Measurements from ENCODE around the gene REPIN1.

REPIN1 gene

GRCh38 chr7:150361807-150362621, 6.6 kb upstream of the REPIN1 start:
- DNase-seq = no peak

- DNase-seq = no peak
These were observed 5.3 kb upstream of the REPIN1 start for GRCh38 chr7:150363370-150363769.

GRCh38 chr7:150363872-150364271, 4.8 kb upstream of the REPIN1 start:
- no peak for DNase-seq

GRCh38 chr7:150365194-150365593, 3.4 kb upstream of the REPIN1 start:
- no peak for DNase-seq

- no peak for DNase-seq
These were observed 2.8 kb upstream of the REPIN1 start for GRCh38 chr7:150365673-150366398.

- no peak for DNase-seq
These were observed 936 bp upstream of the REPIN1 start for GRCh38 chr7:150367677-150368095.

GRCh38 chr7:150368884-150369747, 494 bp downstream of the REPIN1 start:
- peak; percentile 63 for DNase-seq

GRCh38 chr7:150369748-150370501, 1.3 kb downstream of the REPIN1 start:
- no peak for DNase-seq

- DNase-seq = no peak
These were observed 2.0 kb downstream of the REPIN1 start for GRCh38 chr7:150370612-150371071.

GRCh38 chr7:150371131-150371995, 2.7 kb downstream of the REPIN1 start:
- no peak for DNase-seq

- DNase-seq = no peak
These were observed 3.3 kb downstream of the REPIN1 start for GRCh38 chr7:150371996-150372270.

GRCh38 chr7:150372271-150373048, 3.8 kb downstream of the REPIN1 start:
- DNase-seq = no peak

GRCh38 chr7:150373049-150373801, 4.6 kb downstream of the REPIN1 start:
- DNase-seq = no peak

GRCh38 chr7:150374026-150374425, 5.4 kb downstream of the REPIN1 start:
- DNase-seq = no peak

- no peak for DNase-seq
These were observed 5.8 kb downstream of the REPIN1 start for GRCh38 chr7:150374472-150374871.

- peak; percentile 40 for DNase-seq
These were observed 7.3 kb downstream of the REPIN1 start for GRCh38 chr7:150375662-150376521.

GRCh38 chr7:150376560-150376959, 7.9 kb downstream of the REPIN1 start:
- DNase-seq = no peak

- no peak for DNase-seq
These were observed 8.6 kb downstream of the REPIN1 start for GRCh38 chr7:150377196-150377595.

GRCh38 chr7:150377635-150378034, 9.0 kb downstream of the REPIN1 start:
- no peak for DNase-seq

Data from activated T-cell treated with anti-CD3 and anti-CD28 coated beads for 4 hours (primary cell).